ENCODE results near the gene SH3RF3.

The SH3RF3 gene

GRCh38 chr2:109373791-109374547 lies 245.0 kb downstream of the SH3RF3 start:
- no peak overlapping the region for H3K4me3 ChIP-seq (ENCODE audit: low read depth, low read length)
- ChIA-PET POLR2A (no interaction called here), CTCF (no interaction called here)
- no peak for TF ChIP-seq CTCF (IDR thresholded peaks at IDR 0.05; ENCODE audit: insufficient read depth, low read length, missing control alignments)
- DNase-seq (ENCODE audit: low read depth, low spot score), result no peak

- CTCF ChIA-PET, result no interaction called here
- no peak overlapping the region for H3K4me3 ChIP-seq (ENCODE audit: low read depth, low read length)
- no peak for TF ChIP-seq CTCF (IDR thresholded peaks at IDR 0.05; ENCODE audit: insufficient read depth, low read length, missing control alignments)
- DNase-seq (ENCODE audit: low read depth, low spot score), result no peak
- POLR2A ChIA-PET, result no interaction called here
Measured at GRCh38 chr2:109374548-109375130, 245.6 kb downstream of the SH3RF3 start.

- DNase-seq (ENCODE audit: low read depth, low spot score), result no peak
- POLR2A ChIA-PET, result no interaction called here
- CTCF ChIA-PET, result no interaction called here
Measured at GRCh38 chr2:109375131-109375561, 246.1 kb downstream of the SH3RF3 start.

GRCh38 chr2:109375656-109376055 lies 246.7 kb downstream of the SH3RF3 start:
- H3K4me3 ChIP-seq (ENCODE audit: low read depth, low read length), result no peak overlapping the region
- DNase-seq (ENCODE audit: low read depth, low spot score), result no peak
- ChIA-PET CTCF (no interaction called here), POLR2A (interaction anchor here (0.8 kb wide), 1 partner anchor 114 kb away, joined by 5 read pairs; no protein-coding TSS in a partner anchor)
- TF ChIP-seq CTCF (IDR thresholded peaks at IDR 0.05; ENCODE audit: insufficient read depth, low read length, missing control alignments), result no peak

More at GRCh38 chr2:109375131-109375561, 246.1 kb downstream of the SH3RF3 start:
- H3K4me3 ChIP-seq (ENCODE audit: low read depth, low read length), result no peak overlapping the region
- TF ChIP-seq CTCF (IDR thresholded peaks at IDR 0.05; ENCODE audit: insufficient read depth, low read length, missing control alignments), result no peak

GRCh38 chr2:109376115-109376514 lies 247.1 kb downstream of the SH3RF3 start:
- TF ChIP-seq CTCF (IDR thresholded peaks at IDR 0.05; ENCODE audit: insufficient read depth, low read length, missing control alignments), result no peak
- ChIA-PET CTCF (no interaction called here), POLR2A (interaction anchor here (0.8 kb wide), 1 partner anchor 115 kb away, joined by 5 read pairs; no protein-coding TSS in a partner anchor)
- H3K4me3 ChIP-seq (ENCODE audit: low read depth, low read length), result no peak overlapping the region
- no peak for DNase-seq (ENCODE audit: low read depth, low spot score)

GRCh38 chr2:109376796-109377495 lies 247.9 kb downstream of the SH3RF3 start:
- TF ChIP-seq CTCF (IDR thresholded peaks at IDR 0.05; ENCODE audit: insufficient read depth, low read length, missing control alignments), result no peak
- CTCF ChIA-PET, result interaction anchor here (2.3 kb wide), 1 partner anchor 133 kb away, joined by 9 read pairs; no protein-coding TSS in a partner anchor
- no peak for DNase-seq (ENCODE audit: low read depth, low spot score)
- no peak overlapping the region for H3K4me3 ChIP-seq (ENCODE audit: low read depth, low read length)
- POLR2A ChIA-PET, result interaction anchor here (0.9 kb wide), 1 partner anchor 45 kb away, joined by 3 read pairs; no protein-coding TSS in a partner anchor

Measured in AG04449 (cell line).